HG03469 (cell line): ENCODE results near the gene CASKIN1.
"Not testable (repeated sequence)": the region's sequence is repeated elsewhere in the genome, so short reads cannot be mapped to it uniquely, and the experiment has no call there.

Experiments used
- ATAC-seq: cut with Tn5 transposase; IDR thresholded peaks from one replicate; pipeline ENCODE4 v1.9.1; 2021; ENCODE audit warnings: mild to moderate bottlenecking, moderate library complexity, moderate number of reproducible peaks; ENCODE audit not compliant: unreplicated experiment

CASKIN1 gene

GRCh38 chr16:2210009-2210332, 13.6 kb upstream of the CASKIN1 start:
- no peak for ATAC-seq

- ATAC-seq = no peak
These were observed 13.0 kb upstream of the CASKIN1 start for GRCh38 chr16:2209258-2210008.

GRCh38 chr16:2208772-2209171, 12.4 kb upstream of the CASKIN1 start:
- ATAC-seq = no peak

- ATAC-seq = no peak
These were observed 11.9 kb upstream of the CASKIN1 start for GRCh38 chr16:2208308-2208707.

GRCh38 chr16:2207872-2208271, 11.5 kb upstream of the CASKIN1 start:
- no peak for ATAC-seq

GRCh38 chr16:2206780-2207433, 10.5 kb upstream of the CASKIN1 start:
- no peak for ATAC-seq

- no peak for ATAC-seq
These were observed 10.0 kb upstream of the CASKIN1 start for GRCh38 chr16:2206420-2206779.

GRCh38 chr16:2205967-2206313, 9.5 kb upstream of the CASKIN1 start:
- peak; percentile 3 for ATAC-seq

- ATAC-seq = peak; percentile 48
These were observed 8.9 kb upstream of the CASKIN1 start, which contains the start of gene MLST8 for GRCh38 chr16:2205104-2205966. MLST8 (plus strand) TSS chr16:2205454; CDS start chr16:2206086, 632 bp downstream.

GRCh38 chr16:2204416-2205103, 8.2 kb upstream of the CASKIN1 start:
- ATAC-seq = no peak

GRCh38 chr16:2203119-2203688, 6.8 kb upstream of the CASKIN1 start:
- not testable (repeated sequence) for ATAC-seq

- no peak for ATAC-seq
These were observed 3.9 kb upstream of the CASKIN1 start for GRCh38 chr16:2200313-2200712.

- no peak for ATAC-seq
These were observed 3.3 kb upstream of the CASKIN1 start for GRCh38 chr16:2199621-2200139.

GRCh38 chr16:2199095-2199494, 2.7 kb upstream of the CASKIN1 start:
- ATAC-seq = no peak

GRCh38 chr16:2198283-2198682, 1.9 kb upstream of the CASKIN1 start:
- no peak for ATAC-seq

- no peak for ATAC-seq
These were observed 1.4 kb upstream of the CASKIN1 start for GRCh38 chr16:2197765-2198164.

GRCh38 chr16:2196981-2197511, 641 bp upstream of the CASKIN1 start:
- ATAC-seq = no peak

GRCh38 chr16:2195322-2196161, 863 bp downstream of the CASKIN1 start:
- no peak for ATAC-seq

GRCh38 chr16:2194852-2195321, 1.5 kb downstream of the CASKIN1 start:
- no peak for ATAC-seq
